Measurements from ENCODE around the gene LRRC66. TPM values are rescaled to one million over a fixed set of nuclear protein-coding genes. Genes with fewer than 3 reads are reported as not detected.
A peak's percentile ranks its signal among the peaks of the same experiment; 100 is the strongest.

Gene LRRC66
- polyA plus RNA-seq, 3 donors = 0.03 TPM; not detected in 2

- Histone ChIP-seq H3K4me3 (replicated peaks in 1 of 3; ENCODE audit: low read depth in 2 of 3, low read length in 3 of 3) (peak within 1 kb of the TSS; percentile 36 to 80 (median 46)), H3K4me2 (replicated peaks; ENCODE audit: extremely low read depth, low read length, poor library complexity, severe bottlenecking) (peak within 1 kb of the TSS; percentile 98), H3K4me1 (ENCODE audit: control insufficient read depth in 1 of 2, insufficient read depth in 2 of 2, low read length in 2 of 2) (peaks cover 19 to 28% of the 10 kb centered on the region in 2 donors), H3K9ac (ENCODE audit: insufficient read depth, low read length, poor library complexity, severe bottlenecking) (peak within 1 kb of the TSS; percentile 38), H4K20me1 (ENCODE audit: insufficient read depth, low read length) (no peaks in the 10 kb centered on the region), H3K36me3 (replicated peaks in 1 of 2; ENCODE audit: control insufficient read depth in 1 of 2, insufficient read depth in 2 of 2, low read length in 2 of 2) (no peaks in the 10 kb centered on the region), H3K27me3 (ENCODE audit: control insufficient read depth in 2 of 2, insufficient read depth in 2 of 2, low read length in 2 of 2) (peaks cover 35 to 67% of the 10 kb centered on the region in 2 donors), H3K27ac (ENCODE audit: low read depth in 1 of 2, low read length in 2 of 2) (no peak within 1 kb of the TSS), H2AFZ (ENCODE audit: insufficient read depth, low read depth, low read length, poor library complexity, severe bottlenecking) (peak within 1 kb of the TSS; percentile 80), H3K79me2 (ENCODE audit: insufficient read depth, low read length) (no peaks in the 10 kb centered on the region), H3K9me3 (replicated peaks in 1 of 2; ENCODE audit: control insufficient read depth in 1 of 2, insufficient read depth in 1 of 2, low read length in 2 of 2) (no peaks in the 10 kb centered on the region)
- TF ChIP-seq CTCF (IDR thresholded peaks at IDR 0.05) = no peak
- intact Hi-C loops (cut with micrococcal nuclease) = no loop called here
- H3K36me3 Mint-ChIP-seq = no peaks in the 10 kb centered on the region
- peak within 1 kb of the TSS in 4 of 7 donors; percentile 29 to 86 (median 68) for H3K27ac Mint-ChIP-seq
- DNase-seq = peak in 2 of 3 donors; percentile 8 to 20
- H3K4me3 Mint-ChIP-seq = peak within 1 kb of the TSS; percentile 86 to 99
- peaks cover 0 to 10% (median 0%) of the 10 kb centered on the region in 7 donors for H3K9me3 Mint-ChIP-seq
- H3K4me1 Mint-ChIP-seq = peaks cover 26% of the 10 kb centered on the region
- H3K27me3 Mint-ChIP-seq (ENCODE audit: low read depth in 3 of 3) = peaks cover 30 to 61% (median 56%) of the 10 kb centered on the region in 3 donors
- under 1% methylated on average over 44 of the region's 44 CpGs for WGBS (ENCODE audit: insufficient coverage)
These were observed 31.1 kb upstream of the LRRC66 start, which contains the start of gene SPATA18 for GRCh38 chr4:52051213-52051614. SPATA18 (plus strand) TSS chr4:52051304; CDS start chr4:52051705, 401 bp downstream.

GRCh38 chr4:52049266-52049665 lies 29.1 kb upstream of the LRRC66 start:
- Histone ChIP-seq H3K36me3 (replicated peaks in 1 of 2; ENCODE audit: control insufficient read depth in 1 of 2, insufficient read depth in 2 of 2, low read length in 2 of 2) (no peaks in the 10 kb centered on the region), H3K4me2 (replicated peaks; ENCODE audit: extremely low read depth, low read length, poor library complexity, severe bottlenecking) (no peak overlapping the region), H3K27ac (ENCODE audit: low read depth in 1 of 2, low read length in 2 of 2) (no peak overlapping the region), H4K20me1 (ENCODE audit: insufficient read depth, low read length) (no peaks in the 10 kb centered on the region), H3K79me2 (ENCODE audit: insufficient read depth, low read length) (no peaks in the 10 kb centered on the region), H3K4me1 (ENCODE audit: control insufficient read depth in 1 of 2, insufficient read depth in 2 of 2, low read length in 2 of 2) (peaks cover 19 to 25% of the 10 kb centered on the region in 2 donors), H2AFZ (ENCODE audit: insufficient read depth, low read depth, low read length, poor library complexity, severe bottlenecking) (no peak overlapping the region), H3K9me3 (replicated peaks in 1 of 2; ENCODE audit: control insufficient read depth in 1 of 2, insufficient read depth in 1 of 2, low read length in 2 of 2) (no peaks in the 10 kb centered on the region), H3K4me3 (replicated peaks in 1 of 3; ENCODE audit: low read depth in 2 of 3, low read length in 3 of 3) (no peak overlapping the region), H3K9ac (ENCODE audit: insufficient read depth, low read length, poor library complexity, severe bottlenecking) (no peak overlapping the region), H3K27me3 (ENCODE audit: control insufficient read depth in 2 of 2, insufficient read depth in 2 of 2, low read length in 2 of 2) (peaks cover 39 to 74% of the 10 kb centered on the region in 2 donors)
- DNase-seq = no peak
- Mint-ChIP-seq H3K27me3 (ENCODE audit: low read depth in 3 of 3) (peaks cover 30 to 63% (median 53%) of the 10 kb centered on the region in 3 donors), H3K4me1 (peaks cover 26% of the 10 kb centered on the region), H3K27ac (no peak overlapping the region), H3K36me3 (no peaks in the 10 kb centered on the region), H3K9me3 (peaks cover 0 to 10% (median 3%) of the 10 kb centered on the region in 7 donors), H3K4me3 (peak overlapping the region in 1 of 2 donors; percentile 17)
- WGBS (ENCODE audit: insufficient coverage) = 74% methylated on average over 3 of the region's 5 CpGs
- intact Hi-C loops (cut with micrococcal nuclease) = no loop called here
- TF ChIP-seq CTCF (IDR thresholded peaks at IDR 0.05) = no peak
